Keratinocyte (primary cell): ENCODE measurements around the gene ING5.

ENCODE experiments used
- CTCF ChIP-seq, 3 experiments: IDR thresholded peaks in 1 of 3; conservative IDR thresholded peaks in 1 of 3; optimal IDR thresholded peaks in 1 of 3; 2 replicates in 2 of 3; 3 replicates in 1 of 3; pipeline versions ENCODE3 to v1.5.1; 2011; ENCODE audit warnings: low read length in 3 of 3, mild to moderate bottlenecking in 3 of 3, moderate library complexity in 2 of 3, control low read depth in 1 of 3, inconsistent platforms in 1 of 3; ENCODE audit not compliant: insufficient read depth in 2 of 3; ENCODE audit errors: extremely low read depth in 1 of 3
- EZH2 ChIP-seq: IDR thresholded peaks from one replicate; pipeline ENCODE4 v1.6.1; 2012; ENCODE audit warnings: inconsistent platforms, mild to moderate bottlenecking, low read length, moderate library complexity

- TF ChIP-seq CTCF (optimal IDR thresholded peaks at IDR 0.05 in 1 of 3, IDR thresholded peaks at IDR 0.05 in 1 of 3, conservative IDR thresholded peaks at IDR 0.05 in 1 of 3; ENCODE audit: extremely low read depth in 1 of 3, insufficient read depth in 2 of 3, low read length in 3 of 3) (no peak), EZH2 (no peak)
Observed at GRCh38 chr2:241680827-241681599, 20.8 kb upstream of the ING5 start.
